ENCODE data around the gene CHMP4B.

DNA sequence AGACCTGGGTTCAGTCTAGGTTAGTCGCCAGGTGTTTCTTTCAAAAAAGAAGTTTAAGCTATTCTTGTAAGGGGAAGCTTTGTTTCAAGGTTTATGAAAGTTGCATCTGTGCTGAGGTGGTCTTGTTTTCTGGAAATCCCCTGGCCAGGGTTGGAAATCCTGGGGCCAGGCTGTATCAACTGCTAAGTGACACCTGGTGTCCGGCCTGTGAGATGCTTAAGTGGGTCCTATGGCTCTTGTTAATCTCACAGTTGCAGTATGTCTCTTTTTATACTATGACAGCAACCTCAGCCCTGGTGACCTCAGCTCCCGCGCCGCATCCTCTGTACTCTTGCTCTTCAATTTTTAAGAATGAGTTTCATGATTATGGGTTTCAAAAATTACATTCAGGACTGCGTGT lies 72.0 kb downstream of the CHMP4B start:
- TF ChIP-seq, protein P1, sequence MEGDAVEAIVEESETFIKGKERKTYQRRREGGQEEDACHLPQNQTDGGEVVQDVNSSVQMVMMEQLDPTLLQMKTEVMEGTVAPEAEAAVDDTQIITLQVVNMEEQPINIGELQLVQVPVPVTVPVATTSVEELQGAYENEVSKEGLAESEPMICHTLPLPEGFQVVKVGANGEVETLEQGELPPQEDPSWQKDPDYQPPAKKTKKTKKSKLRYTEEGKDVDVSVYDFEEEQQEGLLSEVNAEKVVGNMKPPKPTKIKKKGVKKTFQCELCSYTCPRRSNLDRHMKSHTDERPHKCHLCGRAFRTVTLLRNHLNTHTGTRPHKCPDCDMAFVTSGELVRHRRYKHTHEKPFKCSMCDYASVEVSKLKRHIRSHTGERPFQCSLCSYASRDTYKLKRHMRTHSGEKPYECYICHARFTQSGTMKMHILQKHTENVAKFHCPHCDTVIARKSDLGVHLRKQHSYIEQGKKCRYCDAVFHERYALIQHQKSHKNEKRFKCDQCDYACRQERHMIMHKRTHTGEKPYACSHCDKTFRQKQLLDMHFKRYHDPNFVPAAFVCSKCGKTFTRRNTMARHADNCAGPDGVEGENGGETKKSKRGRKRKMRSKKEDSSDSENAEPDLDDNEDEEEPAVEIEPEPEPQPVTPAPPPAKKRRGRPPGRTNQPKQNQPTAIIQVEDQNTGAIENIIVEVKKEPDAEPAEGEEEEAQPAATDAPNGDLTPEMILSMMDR (IDR thresholded peaks at IDR 0.05; ENCODE audit: low read length) = peak; percentile 58
- no peak for TF ChIP-seq EZH2 (optimal IDR thresholded peaks at IDR 0.05; ENCODE audit: low read depth, low read length)
